Measurements from ENCODE around the gene CRADD. TPM values are rescaled to one million over a fixed set of nuclear protein-coding genes. Genes with fewer than 3 reads are reported as not detected.

Gene CRADD
- total RNA-seq, 5 donors from 2014 or later (not counting 1 experiment from before 2014, with no cell fraction given): 11.2 to 19.3 (median 12.3) TPM

- Histone ChIP-seq H3K4me3 (ENCODE audit: control insufficient read depth in 1 of 2, extremely low read depth in 1 of 2, low read length in 1 of 2) (no peak overlapping the region), H3K27me3 (replicated peaks in 1 of 2; ENCODE audit: control insufficient read depth in 2 of 2, extremely low read depth in 1 of 2, insufficient read depth in 2 of 2, low read length in 1 of 2) (no peaks in the 10 kb centered on the region), H3K9me3 (no peaks in the 10 kb centered on the region), H3K27ac (ENCODE audit: low read length) (no peak overlapping the region), H3K36me3 (ENCODE audit: control insufficient read depth in 2 of 2, extremely low read depth in 1 of 2, insufficient read depth in 1 of 2, low read length in 1 of 2) (no peaks in the 10 kb centered on the region), H3K4me1 (ENCODE audit: control insufficient read depth in 1 of 2, extremely low read depth in 1 of 2, insufficient read depth in 2 of 2, low read length in 2 of 2) (no peaks in the 10 kb centered on the region)
- Mint-ChIP-seq H3K4me1 (peaks cover 5 to 21% (median 15%) of the 10 kb centered on the region in 3 donors), H3K4me3 (no peak overlapping the region), H3K27me3 (no peaks in the 10 kb centered on the region), H3K27ac (no peak overlapping the region), H3K36me3 (peaks cover 16% of the 10 kb centered on the region), H3K9me3 (no peaks in the 10 kb centered on the region)
- WGBS (ENCODE audit: insufficient coverage): 100% methylated on average over 1 of the region's 2 CpGs
- DNase-seq (no peak), ATAC-seq (replicated peaks in 1 of 4) (no peak)
- ChIA-PET CTCF (no interaction called here), POLR2A (no interaction called here)
These were observed 125.1 kb downstream of the CRADD start for GRCh38 chr12:93802293-93802692.

GRCh38 chr12:93802698-93803423 lies 125.7 kb downstream of the CRADD start:
- H3K27ac ChIP-seq (ENCODE audit: low read length): no peak overlapping the region
- H3K27ac Mint-ChIP-seq: no peak overlapping the region
- peaks cover 5 to 27% (median 17%) of the 10 kb centered on the region in 3 donors for H3K4me1 Mint-ChIP-seq
- CTCF ChIA-PET: no interaction called here
- peaks cover 19% of the 10 kb centered on the region for H3K36me3 Mint-ChIP-seq
- H3K4me1 ChIP-seq (ENCODE audit: control insufficient read depth in 1 of 2, extremely low read depth in 1 of 2, insufficient read depth in 2 of 2, low read length in 2 of 2): no peaks in the 10 kb centered on the region
- H3K4me3 ChIP-seq (ENCODE audit: control insufficient read depth in 1 of 2, extremely low read depth in 1 of 2, low read length in 1 of 2): no peak overlapping the region
- POLR2A ChIA-PET: no interaction called here
- H3K27me3 ChIP-seq (replicated peaks in 1 of 2; ENCODE audit: control insufficient read depth in 2 of 2, extremely low read depth in 1 of 2, insufficient read depth in 2 of 2, low read length in 1 of 2): no peaks in the 10 kb centered on the region
- H3K36me3 ChIP-seq (ENCODE audit: control insufficient read depth in 2 of 2, extremely low read depth in 1 of 2, insufficient read depth in 1 of 2, low read length in 1 of 2): no peaks in the 10 kb centered on the region
- no peak overlapping the region for H3K4me3 Mint-ChIP-seq
- DNase-seq: no peak
- WGBS (ENCODE audit: insufficient coverage): no CpG with 5 or more reads among the region's 2 CpGs
- no peaks in the 10 kb centered on the region for H3K9me3 Mint-ChIP-seq
- no peaks in the 10 kb centered on the region for H3K9me3 ChIP-seq
- no peak for ATAC-seq (replicated peaks in 1 of 4)
- H3K27me3 Mint-ChIP-seq: no peaks in the 10 kb centered on the region

- no peak overlapping the region for H3K27ac Mint-ChIP-seq
- peaks cover 24% of the 10 kb centered on the region for H3K36me3 Mint-ChIP-seq
These were observed 126.2 kb downstream of the CRADD start for GRCh38 chr12:93803424-93803807.

GRCh38 chr12:93804392-93805179 lies 127.4 kb downstream of the CRADD start:
- POLR2A ChIA-PET: no interaction called here
- no peak overlapping the region for H3K4me3 ChIP-seq (ENCODE audit: control insufficient read depth in 1 of 2, extremely low read depth in 1 of 2, low read length in 1 of 2)
- Mint-ChIP-seq H3K27me3 (no peaks in the 10 kb centered on the region), H3K9me3 (no peaks in the 10 kb centered on the region), H3K36me3 (peaks cover 27% of the 10 kb centered on the region), H3K4me1 (peaks cover 4 to 33% (median 19%) of the 10 kb centered on the region in 3 donors), H3K4me3 (no peak overlapping the region), H3K27ac (no peak overlapping the region)
- ATAC-seq (replicated peaks in 1 of 4) (no peak), DNase-seq (no peak)
- H3K27ac ChIP-seq (ENCODE audit: low read length): no peak overlapping the region
- H3K9me3 ChIP-seq: no peaks in the 10 kb centered on the region
- H3K4me1 ChIP-seq (ENCODE audit: control insufficient read depth in 1 of 2, extremely low read depth in 1 of 2, insufficient read depth in 2 of 2, low read length in 2 of 2): no peaks in the 10 kb centered on the region
- no peaks in the 10 kb centered on the region for H3K27me3 ChIP-seq (replicated peaks in 1 of 2; ENCODE audit: control insufficient read depth in 2 of 2, extremely low read depth in 1 of 2, insufficient read depth in 2 of 2, low read length in 1 of 2)
- no peaks in the 10 kb centered on the region for H3K36me3 ChIP-seq (ENCODE audit: control insufficient read depth in 2 of 2, extremely low read depth in 1 of 2, insufficient read depth in 1 of 2, low read length in 1 of 2)
- 88% methylated on average over 1 of the region's 5 CpGs for WGBS (ENCODE audit: insufficient coverage)
- CTCF ChIA-PET: interaction anchor here (0.5 to 0.6 kb wide), 2 partner anchors 19 to 173 kb away, joined by 4 to 9 read pairs; no protein-coding TSS in a partner anchor

More at GRCh38 chr12:93803424-93803807, 126.2 kb downstream of the CRADD start:
- H3K4me3 Mint-ChIP-seq: no peak overlapping the region
- H3K36me3 ChIP-seq (ENCODE audit: control insufficient read depth in 2 of 2, extremely low read depth in 1 of 2, insufficient read depth in 1 of 2, low read length in 1 of 2): no peaks in the 10 kb centered on the region
- H3K4me1 ChIP-seq (ENCODE audit: control insufficient read depth in 1 of 2, extremely low read depth in 1 of 2, insufficient read depth in 2 of 2, low read length in 2 of 2): no peaks in the 10 kb centered on the region
- H3K27me3 ChIP-seq (replicated peaks in 1 of 2; ENCODE audit: control insufficient read depth in 2 of 2, extremely low read depth in 1 of 2, insufficient read depth in 2 of 2, low read length in 1 of 2): no peaks in the 10 kb centered on the region
- H3K27me3 Mint-ChIP-seq: no peaks in the 10 kb centered on the region
- H3K4me3 ChIP-seq (ENCODE audit: control insufficient read depth in 1 of 2, extremely low read depth in 1 of 2, low read length in 1 of 2): no peak overlapping the region
- 52% methylated on average over 3 of the region's 4 CpGs for WGBS (ENCODE audit: insufficient coverage)
- ChIA-PET POLR2A (no interaction called here), CTCF (interaction anchor here in 1 of 2 donors (0.6 kb wide), 1 partner anchor 51 kb away, joined by 3 read pairs; no protein-coding TSS in a partner anchor)
- H3K9me3 ChIP-seq: no peaks in the 10 kb centered on the region
- no peak for ATAC-seq (replicated peaks in 1 of 4)
- H3K9me3 Mint-ChIP-seq: no peaks in the 10 kb centered on the region
- no peak overlapping the region for H3K27ac ChIP-seq (ENCODE audit: low read length)
- H3K4me1 Mint-ChIP-seq: peaks cover 4 to 32% (median 19%) of the 10 kb centered on the region in 3 donors
- DNase-seq: no peak

- no peaks in the 10 kb centered on the region for H3K9me3 ChIP-seq
- H3K4me3 Mint-ChIP-seq: no peak overlapping the region
- ChIA-PET CTCF (no interaction called here), POLR2A (interaction anchor here in 1 of 2 donors (0.5 to 0.7 kb wide), 2 partner anchors 107 to 234 kb away, joined by 3 to 7 read pairs; no protein-coding TSS in a partner anchor)
- H3K9me3 Mint-ChIP-seq: no peaks in the 10 kb centered on the region
- ATAC-seq (replicated peaks in 1 of 4): no peak
- peaks cover 18% of the 10 kb centered on the region for H3K36me3 Mint-ChIP-seq
- no peak overlapping the region for H3K27ac ChIP-seq (ENCODE audit: low read length)
- no peak overlapping the region for H3K27ac Mint-ChIP-seq
- no peaks in the 10 kb centered on the region for H3K27me3 ChIP-seq (replicated peaks in 1 of 2; ENCODE audit: control insufficient read depth in 2 of 2, extremely low read depth in 1 of 2, insufficient read depth in 2 of 2, low read length in 1 of 2)
- no peaks in the 10 kb centered on the region for H3K27me3 Mint-ChIP-seq
- no peak overlapping the region for H3K4me3 ChIP-seq (ENCODE audit: control insufficient read depth in 1 of 2, extremely low read depth in 1 of 2, low read length in 1 of 2)
- H3K4me1 Mint-ChIP-seq: peaks cover 4 to 33% (median 19%) of the 10 kb centered on the region in 3 donors
- no peaks in the 10 kb centered on the region for H3K4me1 ChIP-seq (ENCODE audit: control insufficient read depth in 1 of 2, extremely low read depth in 1 of 2, insufficient read depth in 2 of 2, low read length in 2 of 2)
- WGBS (ENCODE audit: insufficient coverage): 98% methylated on average over 4 of the region's 4 CpGs
- no peak for DNase-seq
- no peaks in the 10 kb centered on the region for H3K36me3 ChIP-seq (ENCODE audit: control insufficient read depth in 2 of 2, extremely low read depth in 1 of 2, insufficient read depth in 1 of 2, low read length in 1 of 2)
These were observed 128.6 kb downstream of the CRADD start for GRCh38 chr12:93805736-93806141.

- Mint-ChIP-seq H3K27ac (no peak overlapping the region), H3K4me1 (peaks cover 4 to 28% (median 16%) of the 10 kb centered on the region in 3 donors), H3K4me3 (no peak overlapping the region), H3K27me3 (no peaks in the 10 kb centered on the region), H3K9me3 (no peaks in the 10 kb centered on the region), H3K36me3 (peaks cover 18% of the 10 kb centered on the region)
- Histone ChIP-seq H3K9me3 (no peaks in the 10 kb centered on the region), H3K4me3 (ENCODE audit: control insufficient read depth in 1 of 2, extremely low read depth in 1 of 2, low read length in 1 of 2) (no peak overlapping the region), H3K4me1 (ENCODE audit: control insufficient read depth in 1 of 2, extremely low read depth in 1 of 2, insufficient read depth in 2 of 2, low read length in 2 of 2) (no peaks in the 10 kb centered on the region), H3K36me3 (ENCODE audit: control insufficient read depth in 2 of 2, extremely low read depth in 1 of 2, insufficient read depth in 1 of 2, low read length in 1 of 2) (no peaks in the 10 kb centered on the region), H3K27ac (ENCODE audit: low read length) (no peak overlapping the region), H3K27me3 (replicated peaks in 1 of 2; ENCODE audit: control insufficient read depth in 2 of 2, extremely low read depth in 1 of 2, insufficient read depth in 2 of 2, low read length in 1 of 2) (no peaks in the 10 kb centered on the region)
- POLR2A ChIA-PET: no interaction called here
- 100% methylated on average over 1 of the region's 2 CpGs for WGBS (ENCODE audit: insufficient coverage)
- no peak for ATAC-seq (replicated peaks in 1 of 4)
- CTCF ChIA-PET: no interaction called here
- no peak for DNase-seq
These were observed 130.2 kb downstream of the CRADD start for GRCh38 chr12:93807354-93807753.

Measured in T-cell (primary cell).